Smooth muscle cell (in vitro differentiated cells): Measurements from ENCODE around the gene COL27A1. TPM values are rescaled to one million over a fixed set of nuclear protein-coding genes. Genes with fewer than 3 reads are reported as not detected.

Source experiments
- DNase-seq: peaks from one replicate; lab custom pipeline; 2025; ENCODE audit not compliant: unreplicated experiment; lab: John Stamatoyannopoulos, UW
- H2AFZ ChIP-seq: fragments of 200-600 bp; sonication (generic); 2 replicates; pipeline ENCODE4 v1.6.0; 2016; ENCODE audit warnings: antibody characterized with exemption, low read depth, mild to moderate bottlenecking
- H3F3A ChIP-seq: fragments of 200-600 bp; sonication (generic); 2 replicates; pipeline ENCODE4 v1.6.0; 2017; ENCODE audit warnings: antibody characterized with exemption, low read depth
- H3K27ac ChIP-seq: fragments of 200-600 bp; sonication (generic); 2 replicates; pipeline ENCODE4 v1.5.1; 2016; ENCODE audit warnings: low read depth, mild to moderate bottlenecking
- H3K27me3 ChIP-seq: fragments of 200-600 bp; sonication (generic); 2 replicates; pipeline ENCODE4 v1.6.1; 2016; ENCODE audit warnings: low read depth, mild to moderate bottlenecking
- H3K36me3 ChIP-seq: fragments of 200-600 bp; sonication (generic); 2 replicates; pipeline ENCODE4 v1.5.1; 2016; ENCODE audit warnings: low read depth
- H3K4me1 ChIP-seq: fragments of 200-600 bp; sonication (generic); 2 replicates; pipeline ENCODE4 v1.5.1; 2016; ENCODE audit warnings: low read depth
- H3K4me2 ChIP-seq: fragments of 200-600 bp; sonication (generic); 2 replicates; pipeline ENCODE4 v1.6.0; 2016; ENCODE audit warnings: mild to moderate bottlenecking
- H3K4me3 ChIP-seq: fragments of 200-600 bp; sonication (generic); 2 replicates; pipeline ENCODE4 v1.5.1; 2016; ENCODE audit warnings: mild to moderate bottlenecking
- H3K79me2 ChIP-seq: fragments of 200-600 bp; sonication (generic); 2 replicates; pipeline ENCODE4 v1.6.0; 2016; ENCODE audit warnings: low read depth, mild to moderate bottlenecking
- H3K9ac ChIP-seq: fragments of 200-600 bp; sonication (generic); 2 replicates; pipeline ENCODE4 v1.6.0; 2016; ENCODE audit warnings: low read depth
- H3K9me3 ChIP-seq: fragments of 200-600 bp; sonication (generic); replicated peaks from 2 replicates; pipeline ENCODE4 v1.5.1; 2016; ENCODE audit warnings: low read depth
- H4K20me1 ChIP-seq: fragments of 200-600 bp; sonication (generic); 2 replicates; pipeline ENCODE4 v1.6.0; 2016; ENCODE audit warnings: low read depth
- CTCF ChIP-seq: fragments of 200-600 bp; sonication (generic); IDR thresholded peaks from 2 replicates; pipeline ENCODE4 v1.5.1; 2017; ENCODE audit warnings: borderline replicate concordance, mild to moderate bottlenecking, antibody characterized with exemption; ENCODE audit not compliant: insufficient read depth, poor library complexity, severe bottlenecking
- WGBS: methylation state at CpG from one replicate; pipeline ENCODE4 v1.1.7; 2016; ENCODE audit warnings: low lambda C conversion rate; 5-methylcytosine and 5-hydroxymethylcytosine counted together
- polyA plus RNA-seq: library from polyadenylated mRNA; unstranded; fragments of >200 nt; fragmentation: Nextera tagmentation; extraction: Ambion mirVana; gene quantifications from 2 replicates; pipeline ENCODE4 v1.2.1, GENCODE V29; 2016
- total RNA-seq: library from RNA; depleted of rRNA; stranded (reverse); fragments of >200 nt; gene quantifications from 2 replicates; pipeline ENCODE4 v1.2.3, GENCODE V29; 2014

The COL27A1 gene
- total and polyA plus RNA-seq, 2 experiments from 2014 or later = 18.1 to 19.9 TPM

- Histone ChIP-seq H3F3A (peaks cover 4% of the 10 kb centered on the region), H3K27ac (no peak overlapping the region), H3K27me3 (no peaks in the 10 kb centered on the region), H3K4me2 (no peak overlapping the region), H3K4me1 (peaks cover 36% of the 10 kb centered on the region), H3K36me3 (no peaks in the 10 kb centered on the region), H3K9ac (no peak overlapping the region), H2AFZ (no peak overlapping the region), H4K20me1 (peaks cover 64% of the 10 kb centered on the region), H3K79me2 (peaks cover 64% of the 10 kb centered on the region), H3K9me3 (no peaks in the 10 kb centered on the region), H3K4me3 (no peak overlapping the region)
- 62% methylated on average over 3 of the region's 3 CpGs for WGBS
- no peak for DNase-seq
- no peak for TF ChIP-seq CTCF
Measured at GRCh38 chr9:114159691-114160090, 4.4 kb downstream of the COL27A1 start.

GRCh38 chr9:114161513-114161912 lies 6.2 kb downstream of the COL27A1 start:
- H3K9ac ChIP-seq = no peak overlapping the region
- whole genome bisulfite sequencing = 89% methylated on average over 4 of the region's 4 CpGs
- H3F3A ChIP-seq = peaks cover 4% of the 10 kb centered on the region
- peak overlapping the region; percentile 57 for H3K27ac ChIP-seq
- TF ChIP-seq CTCF = no peak
- H3K4me1 ChIP-seq = peaks cover 36% of the 10 kb centered on the region
- no peak for DNase-seq
- no peak overlapping the region for H3K4me2 ChIP-seq
- H3K36me3 ChIP-seq = no peaks in the 10 kb centered on the region
- H3K27me3 ChIP-seq = no peaks in the 10 kb centered on the region
- H2AFZ ChIP-seq = no peak overlapping the region
- H3K4me3 ChIP-seq = no peak overlapping the region
- H4K20me1 ChIP-seq = peaks cover 79% of the 10 kb centered on the region
- peaks cover 75% of the 10 kb centered on the region for H3K79me2 ChIP-seq
- H3K9me3 ChIP-seq = no peaks in the 10 kb centered on the region

- Histone ChIP-seq H2AFZ (no peak overlapping the region), H3K4me1 (peaks cover 26% of the 10 kb centered on the region), H3K4me3 (no peak overlapping the region), H3K4me2 (peak overlapping the region; percentile 79), H3K27ac (peak overlapping the region; percentile 57), H3F3A (peaks cover 4% of the 10 kb centered on the region), H3K79me2 (peaks cover 73% of the 10 kb centered on the region), H3K36me3 (no peaks in the 10 kb centered on the region), H3K27me3 (no peaks in the 10 kb centered on the region), H4K20me1 (peaks cover 84% of the 10 kb centered on the region), H3K9me3 (no peaks in the 10 kb centered on the region), H3K9ac (no peak overlapping the region)
- TF ChIP-seq CTCF = no peak
- 18% methylated on average over 13 of the region's 13 CpGs for WGBS
- DNase-seq = no peak
Measured at GRCh38 chr9:114163517-114163951, 8.2 kb downstream of the COL27A1 start.

GRCh38 chr9:114164191-114164794 lies 9.0 kb downstream of the COL27A1 start:
- Histone ChIP-seq H4K20me1 (peaks cover 81% of the 10 kb centered on the region), H3K4me2 (no peak overlapping the region), H3K36me3 (no peaks in the 10 kb centered on the region), H3F3A (peaks cover 4% of the 10 kb centered on the region), H3K9me3 (no peaks in the 10 kb centered on the region), H3K27me3 (no peaks in the 10 kb centered on the region), H2AFZ (no peak overlapping the region), H3K27ac (peak overlapping the region; percentile 57), H3K4me1 (peaks cover 19% of the 10 kb centered on the region), H3K9ac (no peak overlapping the region), H3K79me2 (peaks cover 66% of the 10 kb centered on the region), H3K4me3 (no peak overlapping the region)
- TF ChIP-seq CTCF = no peak
- 96% methylated on average over 1 of the region's 1 CpG for WGBS
- DNase-seq = no peak
